Stomach smooth muscle (tissue), 2 donors: ENCODE measurements around the gene FAM149B1.

Source experiments
- H3K27ac ChIP-seq: one replicate; pipeline ENCODE4 v1.7.0; 2013; ENCODE audit warnings: mild to moderate bottlenecking, low read length, inconsistent platforms
- H3K27me3 ChIP-seq, 2 donors: one replicate each; pipeline ENCODE4 v1.7.0; 2013; ENCODE audit warnings: low read length in 2 of 2; ENCODE audit not compliant: insufficient read depth in 2 of 2, control insufficient read depth in 1 of 2
- H3K36me3 ChIP-seq, 2 donors: one replicate each; pipeline ENCODE4 v1.7.0; 2013; ENCODE audit warnings: low read length in 2 of 2; ENCODE audit not compliant: control insufficient read depth in 2 of 2, insufficient read depth in 2 of 2
- H3K4me1 ChIP-seq: one replicate; pipeline ENCODE4 v1.7.0; 2013; ENCODE audit warnings: low read length; ENCODE audit not compliant: control insufficient read depth, insufficient read depth
- H3K4me3 ChIP-seq, 2 donors: one replicate each; pipeline ENCODE4 v1.7.0; 2013; ENCODE audit warnings: low read length in 2 of 2
- H3K9ac ChIP-seq, 2 donors: one replicate each; pipeline ENCODE4 v1.7.0; 2013; ENCODE audit warnings: low read length in 2 of 2, mild to moderate bottlenecking in 1 of 2
- H3K9me3 ChIP-seq, 2 donors: one replicate each; pipeline ENCODE4 v1.7.0; 2013; ENCODE audit warnings: low read length in 2 of 2; ENCODE audit not compliant: control insufficient read depth in 2 of 2
- donor health status: healthy.
- donor health status: Pancreatic carcinoma.

The FAM149B1 gene

DNA sequence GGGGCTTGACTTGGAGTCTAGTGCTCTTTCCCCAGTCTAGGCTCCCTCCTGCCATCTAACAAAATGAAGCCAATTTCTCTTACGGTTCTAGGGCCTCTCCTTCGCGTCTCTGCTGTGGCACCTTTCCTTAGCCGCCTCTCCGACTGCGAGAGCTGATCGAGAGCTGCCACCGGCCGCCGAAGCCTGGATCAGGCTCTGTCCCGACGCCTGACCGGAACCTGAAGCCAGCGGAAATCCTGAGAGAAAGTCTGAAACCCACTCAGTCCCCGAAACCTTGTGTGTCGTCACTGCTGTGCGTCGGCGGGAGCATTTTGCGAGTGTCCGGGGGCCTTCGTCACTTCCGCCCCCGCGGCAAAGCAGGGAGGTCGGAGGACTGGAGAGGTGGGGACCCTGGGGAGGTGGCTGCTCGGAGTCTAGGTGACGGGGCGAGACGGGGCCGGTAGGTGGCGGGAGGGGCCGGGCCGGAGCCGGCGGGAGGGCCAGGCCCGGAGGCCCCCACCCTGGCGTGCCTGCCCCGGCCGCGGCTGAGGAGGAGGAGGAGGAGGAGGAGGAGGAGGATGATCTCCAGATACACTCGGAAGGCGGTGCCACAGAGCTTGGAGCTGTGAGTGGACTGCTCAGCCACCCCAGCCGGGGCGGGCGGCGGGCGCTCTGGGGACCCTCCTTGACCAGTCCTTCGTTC is at the start of gene FAM149B1, which contains the start of gene ECD:
Gene FAM149B1, plus strand, starts transcription at position 337 of the 682 bp plus-strand sequence. Its CDS starts 221 bp downstream, at position 558.
Gene ECD, minus strand, starts transcription at position 226 of the 682 bp plus-strand sequence. CDS start 4,071 bp downstream, outside the sequence.
- H3K36me3 ChIP-seq: no peaks in the 10 kb centered on the region
- peak within 1 kb of the TSS; percentile 99 to 100 for H3K4me3 ChIP-seq
- H3K9me3 ChIP-seq: no peaks in the 10 kb centered on the region
- peak within 1 kb of the TSS; percentile 100 for H3K9ac ChIP-seq
- peaks cover 6% of the 10 kb centered on the region for H3K4me1 ChIP-seq
- H3K27ac ChIP-seq: peak within 1 kb of the TSS; percentile 97
- no peaks in the 10 kb centered on the region for H3K27me3 ChIP-seq

DNA sequence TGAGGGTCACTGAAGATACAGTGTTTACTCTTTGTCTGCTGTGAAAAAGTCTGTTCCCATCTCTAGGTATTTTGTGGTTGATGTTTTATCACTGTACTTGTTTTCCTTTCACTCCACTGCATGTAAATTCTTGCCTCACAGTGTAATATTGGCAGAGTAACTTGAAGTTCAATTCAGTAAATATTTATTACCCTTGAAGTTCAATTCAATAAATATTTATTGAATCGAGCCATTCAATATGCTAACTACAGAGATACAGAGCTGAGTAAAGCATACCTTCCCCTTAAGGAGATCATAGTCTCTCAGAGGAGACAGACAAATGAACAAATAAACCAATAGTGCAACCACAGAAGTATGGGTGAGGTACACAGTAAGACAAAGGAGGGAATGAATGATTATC is 48.5 kb upstream of the FAM149B1 start:
- H3K27ac ChIP-seq: no peak overlapping the region
- no peak overlapping the region for H3K4me3 ChIP-seq
- peaks cover 0 to 7% of the 10 kb centered on the region in 2 donors for H3K36me3 ChIP-seq
- no peaks in the 10 kb centered on the region for H3K4me1 ChIP-seq
- H3K9ac ChIP-seq: no peak overlapping the region
- H3K9me3 ChIP-seq: no peaks in the 10 kb centered on the region
- H3K27me3 ChIP-seq: no peaks in the 10 kb centered on the region

DNA sequence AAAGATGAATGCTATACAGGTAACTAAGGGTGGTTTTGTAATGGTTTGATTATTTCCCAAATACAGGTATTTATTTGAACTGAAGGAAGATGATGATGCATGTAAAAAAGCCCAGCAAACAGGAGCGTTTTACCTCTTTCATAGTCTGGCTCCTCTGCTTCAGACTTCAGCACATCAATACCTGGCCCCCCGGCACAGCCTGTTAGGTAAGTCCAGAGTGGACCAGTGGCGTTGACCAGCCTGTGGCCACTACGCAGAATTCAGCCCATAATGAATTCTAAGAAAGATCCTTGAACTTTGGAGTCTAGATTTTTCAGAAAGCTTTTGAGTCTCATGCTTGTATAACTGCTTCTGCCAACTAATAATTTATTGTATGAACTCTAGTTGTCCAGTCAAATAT is 48.0 kb upstream of the FAM149B1 start:
- Histone ChIP-seq H3K27ac (no peak overlapping the region), H3K9me3 (no peaks in the 10 kb centered on the region), H3K27me3 (no peaks in the 10 kb centered on the region), H3K4me3 (no peak overlapping the region), H3K9ac (no peak overlapping the region), H3K36me3 (peaks cover 1 to 7% of the 10 kb centered on the region in 2 donors), H3K4me1 (no peaks in the 10 kb centered on the region)

DNA sequence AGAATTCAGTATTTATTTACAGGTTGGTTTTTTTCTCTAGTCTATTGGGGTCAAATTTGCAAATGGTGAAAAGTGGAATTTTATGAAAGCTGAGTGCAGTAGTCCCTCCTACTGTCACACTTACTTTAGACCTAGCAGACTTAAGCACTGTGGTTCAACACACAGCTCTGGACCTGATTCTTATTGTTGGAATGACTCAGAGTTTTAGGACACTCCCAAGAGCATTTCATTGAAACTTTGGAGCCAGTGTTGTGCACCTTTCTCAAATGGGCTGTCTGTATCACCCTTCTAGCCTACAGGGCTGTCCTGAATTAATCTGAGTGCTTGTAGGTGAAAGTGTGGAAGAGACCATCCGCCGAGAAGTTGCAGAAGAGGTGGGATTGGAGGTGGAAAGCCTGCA is 41.6 kb upstream of the FAM149B1 start:
- Histone ChIP-seq H3K9me3 (no peaks in the 10 kb centered on the region), H3K4me3 (no peak overlapping the region), H3K9ac (no peak overlapping the region), H3K27me3 (no peaks in the 10 kb centered on the region), H3K36me3 (peaks cover 18 to 20% of the 10 kb centered on the region in 2 donors), H3K4me1 (no peaks in the 10 kb centered on the region), H3K27ac (no peak overlapping the region)

DNA sequence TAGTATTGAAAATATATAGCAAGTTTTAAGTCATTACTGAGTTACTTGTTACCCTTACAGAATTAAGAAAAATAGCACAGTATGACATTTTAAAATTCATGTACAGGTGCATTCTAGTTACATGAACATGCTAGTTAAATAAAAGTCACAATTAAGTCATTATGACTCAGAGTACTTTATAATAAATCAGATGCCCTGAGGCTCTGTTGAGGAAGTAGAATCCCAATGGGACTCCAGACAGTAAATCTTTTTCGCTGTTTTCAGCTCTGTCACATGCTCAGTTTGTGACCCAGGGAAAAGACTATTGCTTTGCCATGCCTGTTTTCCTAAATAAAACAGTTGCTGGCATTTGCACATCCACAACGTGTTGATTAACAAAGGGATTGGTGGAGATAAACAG is 36.6 kb upstream of the FAM149B1 start:
- Histone ChIP-seq H3K9me3 (no peaks in the 10 kb centered on the region), H3K27ac (no peak overlapping the region), H3K9ac (no peak overlapping the region), H3K36me3 (peaks cover 35 to 39% of the 10 kb centered on the region in 2 donors), H3K27me3 (no peaks in the 10 kb centered on the region), H3K4me1 (no peaks in the 10 kb centered on the region), H3K4me3 (no peak overlapping the region)

DNA sequence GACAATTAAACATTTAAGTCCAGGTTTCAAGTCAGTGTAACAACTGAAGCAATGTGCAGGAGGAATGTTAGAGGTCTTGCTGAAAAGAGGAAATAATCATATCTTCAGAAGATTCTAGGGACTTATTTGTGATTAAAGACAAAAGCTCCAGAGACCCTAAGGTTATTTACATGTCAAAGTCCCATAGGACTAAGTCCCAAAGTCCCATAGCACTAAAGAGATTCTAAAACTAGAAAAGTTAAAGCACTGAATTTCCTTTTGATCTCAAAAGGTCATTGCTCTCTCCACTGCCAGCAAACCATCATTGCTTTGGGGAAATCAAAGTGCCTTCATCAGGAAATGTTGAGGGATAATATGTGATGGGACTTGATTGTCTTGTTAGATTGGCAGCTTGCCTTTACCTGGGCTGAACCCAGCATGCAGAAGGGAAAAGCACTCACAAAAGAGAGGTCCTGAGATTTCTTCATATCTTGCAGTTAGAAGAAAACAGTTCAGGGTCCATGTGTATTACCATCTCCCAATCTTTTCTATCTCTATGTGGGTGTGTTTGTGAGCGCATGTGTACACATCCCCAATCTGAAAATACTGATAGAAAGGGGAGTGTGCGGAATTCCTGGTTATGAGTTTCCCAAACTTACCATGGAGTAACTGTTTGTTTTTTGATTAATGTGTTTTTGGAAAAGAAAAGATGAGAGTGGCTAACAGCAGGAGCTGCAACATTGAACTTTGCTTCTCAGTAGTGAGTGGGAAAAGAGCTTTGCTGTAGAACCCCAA is 35.8 kb upstream of the FAM149B1 start:
- Histone ChIP-seq H3K4me1 (no peaks in the 10 kb centered on the region), H3K36me3 (peaks cover 36 to 39% of the 10 kb centered on the region in 2 donors), H3K9ac (no peak overlapping the region), H3K27me3 (no peaks in the 10 kb centered on the region), H3K9me3 (no peaks in the 10 kb centered on the region), H3K4me3 (no peak overlapping the region), H3K27ac (no peak overlapping the region)

DNA sequence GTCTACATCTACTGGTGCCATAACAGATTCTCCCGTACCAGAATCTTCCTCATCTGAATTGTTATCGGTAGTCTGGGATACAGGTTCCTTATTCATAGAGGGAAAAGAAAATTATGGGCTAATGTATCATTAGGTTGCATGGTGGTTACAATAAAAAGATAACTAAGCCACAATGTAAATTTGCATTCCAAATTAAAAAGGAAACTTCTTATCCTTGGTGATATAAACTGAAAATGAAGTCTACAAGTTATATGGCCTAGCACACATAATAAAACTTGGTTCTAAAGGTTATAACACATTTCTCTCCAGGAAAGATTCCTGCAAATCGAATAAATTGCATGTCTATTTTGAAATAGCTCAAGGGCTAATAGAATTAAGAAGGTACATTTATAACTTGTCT is 33.2 kb upstream of the FAM149B1 start:
- no peak overlapping the region for H3K4me3 ChIP-seq
- H3K27me3 ChIP-seq: no peaks in the 10 kb centered on the region
- no peak overlapping the region for H3K27ac ChIP-seq
- H3K9me3 ChIP-seq: no peaks in the 10 kb centered on the region
- H3K36me3 ChIP-seq: peaks cover 42 to 43% of the 10 kb centered on the region in 2 donors
- no peaks in the 10 kb centered on the region for H3K4me1 ChIP-seq
- no peak overlapping the region for H3K9ac ChIP-seq

DNA sequence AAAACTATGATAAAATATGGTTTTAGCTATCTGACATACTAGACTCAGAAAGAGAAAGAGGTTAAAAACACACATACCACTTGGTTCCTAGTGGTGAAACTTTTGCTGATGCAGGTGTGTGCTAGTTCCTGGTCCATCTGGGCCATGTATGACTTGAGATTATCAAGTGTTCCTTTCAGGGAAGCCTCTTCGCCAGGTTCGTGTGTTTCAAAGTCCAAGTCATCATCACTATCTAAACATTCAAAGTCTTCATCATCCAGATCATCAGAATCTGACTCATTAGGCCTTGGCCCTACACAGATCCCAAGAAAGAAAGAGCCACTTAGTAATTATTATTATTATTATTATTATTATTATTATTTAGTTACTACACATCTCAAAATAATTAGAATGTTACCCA is 31.3 kb upstream of the FAM149B1 start:
- no peak overlapping the region for H3K4me3 ChIP-seq
- no peaks in the 10 kb centered on the region for H3K4me1 ChIP-seq
- H3K27ac ChIP-seq: no peak overlapping the region
- no peak overlapping the region for H3K9ac ChIP-seq
- H3K36me3 ChIP-seq: peaks cover 33 to 37% of the 10 kb centered on the region in 2 donors
- no peaks in the 10 kb centered on the region for H3K9me3 ChIP-seq
- H3K27me3 ChIP-seq: no peaks in the 10 kb centered on the region

DNA sequence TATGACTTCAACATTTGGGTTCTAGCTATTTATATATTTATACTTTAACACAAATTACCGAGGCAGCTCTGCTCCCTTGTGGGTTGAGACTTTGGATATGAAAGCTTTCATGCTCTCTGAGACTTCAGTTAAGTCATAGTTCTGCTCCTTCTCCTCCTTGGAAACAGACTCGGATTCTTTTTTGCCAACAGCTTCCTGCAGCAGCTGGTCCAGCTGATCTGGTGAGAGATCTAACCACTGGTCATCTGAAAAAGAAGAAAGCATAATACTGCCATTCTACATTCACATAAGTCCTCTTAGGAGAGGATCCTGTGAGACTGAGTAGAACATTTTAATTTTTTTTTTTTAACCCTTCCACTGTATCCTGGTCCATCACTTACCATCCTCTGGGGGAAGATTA is 28.7 kb upstream of the FAM149B1 start:
- Histone ChIP-seq H3K4me1 (no peaks in the 10 kb centered on the region), H3K27ac (no peak overlapping the region), H3K9ac (no peak overlapping the region), H3K9me3 (no peaks in the 10 kb centered on the region), H3K4me3 (no peak overlapping the region), H3K27me3 (no peaks in the 10 kb centered on the region), H3K36me3 (peaks cover 32% of the 10 kb centered on the region in 2 donors)

DNA sequence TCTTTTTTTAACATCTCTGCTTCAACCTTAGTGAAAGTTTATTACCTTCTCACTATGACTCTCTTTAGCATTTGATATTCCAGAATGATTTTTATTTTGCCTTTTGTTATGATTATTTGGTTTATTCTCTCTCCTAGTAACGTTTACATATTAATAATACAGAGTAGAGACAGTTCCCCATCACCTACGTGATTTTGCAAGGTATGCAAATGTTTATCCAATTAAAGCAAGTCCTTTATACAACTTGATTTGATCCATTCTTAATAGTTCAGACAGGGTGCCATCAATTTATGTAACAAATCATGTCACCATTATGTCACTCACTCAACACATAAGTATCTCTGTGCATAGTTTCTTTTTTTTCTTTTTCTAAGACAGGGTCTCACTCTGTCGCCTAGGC is 26.3 kb upstream of the FAM149B1 start:
- Histone ChIP-seq H3K9me3 (no peaks in the 10 kb centered on the region), H3K36me3 (peaks cover 27 to 28% of the 10 kb centered on the region in 2 donors)

More for the DNA sequence above, 26.3 kb upstream of the FAM149B1 start:
- Histone ChIP-seq H3K4me1 (no peaks in the 10 kb centered on the region), H3K27me3 (no peaks in the 10 kb centered on the region), H3K9ac (no peak overlapping the region), H3K4me3 (no peak overlapping the region), H3K27ac (no peak overlapping the region)
